ENCODE results near the gene RPS6KC1. TPM values are rescaled to one million over a fixed set of nuclear protein-coding genes. Genes with fewer than 3 reads are reported as not detected.

Gene RPS6KC1
- total RNA-seq, 1 donor from 2014 or later: 27.8 TPM

DNA sequence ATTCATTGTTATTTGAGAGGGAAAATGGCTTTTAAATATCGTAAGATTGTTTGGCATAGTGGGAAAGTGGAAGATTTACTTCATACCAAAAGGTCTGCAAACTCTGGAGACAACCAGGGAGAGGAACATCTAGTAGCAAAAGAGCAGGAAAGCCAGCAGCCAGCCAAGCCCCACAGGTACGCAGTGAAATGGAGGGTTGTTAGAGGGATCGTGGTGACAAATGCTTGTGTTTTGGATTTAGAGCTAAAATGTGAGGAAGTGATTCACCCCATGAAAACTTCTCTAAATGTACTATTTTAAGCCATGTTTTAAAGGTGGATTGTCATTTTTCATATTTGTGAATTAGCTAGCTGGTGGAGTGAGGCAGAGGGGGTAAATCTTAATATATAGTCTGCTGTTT is 69.3 kb downstream of the RPS6KC1 start:
- DNase-seq (ENCODE audit: low spot score, unreplicated experiment): no peak
- TF ChIP-seq, protein P1, sequence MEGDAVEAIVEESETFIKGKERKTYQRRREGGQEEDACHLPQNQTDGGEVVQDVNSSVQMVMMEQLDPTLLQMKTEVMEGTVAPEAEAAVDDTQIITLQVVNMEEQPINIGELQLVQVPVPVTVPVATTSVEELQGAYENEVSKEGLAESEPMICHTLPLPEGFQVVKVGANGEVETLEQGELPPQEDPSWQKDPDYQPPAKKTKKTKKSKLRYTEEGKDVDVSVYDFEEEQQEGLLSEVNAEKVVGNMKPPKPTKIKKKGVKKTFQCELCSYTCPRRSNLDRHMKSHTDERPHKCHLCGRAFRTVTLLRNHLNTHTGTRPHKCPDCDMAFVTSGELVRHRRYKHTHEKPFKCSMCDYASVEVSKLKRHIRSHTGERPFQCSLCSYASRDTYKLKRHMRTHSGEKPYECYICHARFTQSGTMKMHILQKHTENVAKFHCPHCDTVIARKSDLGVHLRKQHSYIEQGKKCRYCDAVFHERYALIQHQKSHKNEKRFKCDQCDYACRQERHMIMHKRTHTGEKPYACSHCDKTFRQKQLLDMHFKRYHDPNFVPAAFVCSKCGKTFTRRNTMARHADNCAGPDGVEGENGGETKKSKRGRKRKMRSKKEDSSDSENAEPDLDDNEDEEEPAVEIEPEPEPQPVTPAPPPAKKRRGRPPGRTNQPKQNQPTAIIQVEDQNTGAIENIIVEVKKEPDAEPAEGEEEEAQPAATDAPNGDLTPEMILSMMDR (IDR thresholded peaks at IDR 0.05; ENCODE audit: unreplicated experiment): no peak
- Mint-ChIP-seq H3K4me3 (ENCODE audit: low read depth) (no peak overlapping the region), H3K27ac (peak overlapping the region; percentile 79), H3K9me3 (ENCODE audit: low read depth) (peaks cover 2% of the 10 kb centered on the region), H3K36me3 (ENCODE audit: insufficient read depth) (peaks cover 2% of the 10 kb centered on the region), H3K27me3 (no peaks in the 10 kb centered on the region), H3K4me1 (ENCODE audit: low read depth) (peaks cover 19% of the 10 kb centered on the region)

DNA sequence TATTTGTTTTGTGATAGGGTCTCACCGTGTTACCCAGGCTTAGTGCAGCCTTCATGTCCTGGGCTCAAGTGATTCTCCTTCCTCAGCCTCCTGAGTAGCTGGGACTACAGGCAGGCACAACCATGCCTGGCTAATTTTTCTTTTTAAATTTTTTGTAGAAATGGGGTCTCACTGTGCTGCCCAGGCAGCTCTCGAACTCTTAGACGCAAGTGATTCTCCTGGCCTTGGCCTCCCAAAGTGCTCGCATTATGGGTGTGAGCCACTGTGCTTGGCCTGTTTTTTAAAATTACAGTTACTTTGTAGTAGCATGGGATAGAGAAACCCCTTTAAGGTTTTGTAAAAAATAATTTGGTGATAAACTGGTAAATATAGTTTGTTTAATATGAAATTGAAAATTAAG is 69.9 kb downstream of the RPS6KC1 start:
- Mint-ChIP-seq H3K27me3 (no peaks in the 10 kb centered on the region), H3K4me1 (ENCODE audit: low read depth) (peaks cover 19% of the 10 kb centered on the region), H3K27ac (no peak overlapping the region), H3K4me3 (ENCODE audit: low read depth) (no peak overlapping the region), H3K36me3 (ENCODE audit: insufficient read depth) (no peaks in the 10 kb centered on the region), H3K9me3 (ENCODE audit: low read depth) (no peaks in the 10 kb centered on the region)
- DNase-seq (ENCODE audit: low spot score, unreplicated experiment): no peak
- TF ChIP-seq, protein P1 (IDR thresholded peaks at IDR 0.05; ENCODE audit: unreplicated experiment): no peak

DNA sequence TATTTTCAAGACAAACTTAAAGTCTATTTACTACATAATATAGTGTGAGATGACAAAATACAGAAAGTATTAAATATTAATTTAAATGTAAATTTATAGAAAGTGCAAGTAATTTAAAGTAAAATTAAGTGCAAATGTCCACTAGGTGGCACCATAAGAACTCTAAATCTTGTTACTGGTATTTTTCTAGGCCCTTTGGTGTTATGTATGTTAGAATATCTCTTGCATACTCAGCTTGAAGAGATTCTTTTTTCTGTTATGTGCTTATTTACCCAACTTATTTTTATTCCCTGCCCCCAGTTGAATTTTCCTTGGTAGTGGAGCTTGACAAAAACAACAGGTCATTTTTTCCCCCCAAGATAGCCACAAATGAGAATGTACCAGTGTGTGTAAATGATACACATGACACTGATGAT is 71.5 kb downstream of the RPS6KC1 start:
- Mint-ChIP-seq H3K36me3 (ENCODE audit: insufficient read depth) (peaks cover under 1% of the 10 kb centered on the region), H3K27me3 (no peaks in the 10 kb centered on the region), H3K27ac (no peak overlapping the region), H3K4me1 (ENCODE audit: low read depth) (peaks cover 19% of the 10 kb centered on the region), H3K9me3 (ENCODE audit: low read depth) (no peaks in the 10 kb centered on the region), H3K4me3 (ENCODE audit: low read depth) (no peak overlapping the region)
- TF ChIP-seq, protein P1 (IDR thresholded peaks at IDR 0.05; ENCODE audit: unreplicated experiment): peak; percentile 85
- no peak for DNase-seq (ENCODE audit: low spot score, unreplicated experiment)

DNA sequence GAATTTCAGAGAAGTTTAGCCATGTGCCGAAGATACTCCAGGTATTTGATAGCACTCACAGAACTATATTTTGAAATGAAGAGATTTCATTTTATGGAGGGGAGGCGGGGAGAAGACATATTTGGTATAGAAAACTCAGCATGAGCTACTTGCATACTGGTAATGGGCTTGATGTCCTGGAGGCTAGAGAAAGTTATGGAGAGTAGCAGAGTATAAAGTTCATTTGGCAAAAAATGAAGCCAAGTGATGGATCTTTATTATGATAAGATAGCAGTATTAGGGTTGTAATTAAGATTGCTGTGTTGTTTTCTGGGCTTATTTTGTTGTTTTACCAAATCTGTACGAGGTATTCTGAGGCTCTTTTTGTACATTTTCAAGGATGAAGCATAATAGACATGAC is 72.0 kb downstream of the RPS6KC1 start:
- H3K36me3 Mint-ChIP-seq (ENCODE audit: insufficient read depth): peaks cover 2% of the 10 kb centered on the region
- no peaks in the 10 kb centered on the region for H3K27me3 Mint-ChIP-seq
- TF ChIP-seq, protein P1 (IDR thresholded peaks at IDR 0.05; ENCODE audit: unreplicated experiment): no peak
- DNase-seq (ENCODE audit: low spot score, unreplicated experiment): no peak
- H3K4me3 Mint-ChIP-seq (ENCODE audit: low read depth): no peak overlapping the region
- no peaks in the 10 kb centered on the region for H3K9me3 Mint-ChIP-seq (ENCODE audit: low read depth)
- peaks cover 19% of the 10 kb centered on the region for H3K4me1 Mint-ChIP-seq (ENCODE audit: low read depth)
- H3K27ac Mint-ChIP-seq: no peak overlapping the region

DNA sequence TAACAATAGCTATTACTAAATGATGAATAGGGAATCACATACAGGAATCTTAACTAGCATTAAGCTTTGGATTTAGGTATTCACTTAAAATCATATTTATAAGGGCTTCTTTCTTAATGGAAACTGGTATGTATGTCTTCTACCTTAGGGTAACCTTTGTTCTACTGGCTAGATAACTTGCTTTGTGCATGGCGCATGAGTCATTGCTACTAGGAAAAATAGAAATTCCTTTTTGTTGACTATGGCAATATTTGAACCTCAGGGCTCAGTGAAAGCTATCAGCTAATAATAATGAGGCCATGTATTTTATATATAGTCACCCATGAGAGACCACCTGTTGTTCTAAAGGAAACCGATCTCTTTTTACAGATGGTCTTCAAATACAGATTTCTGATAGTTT is 72.5 kb downstream of the RPS6KC1 start:
- TF ChIP-seq, protein P1 (IDR thresholded peaks at IDR 0.05; ENCODE audit: unreplicated experiment): no peak
- Mint-ChIP-seq H3K9me3 (ENCODE audit: low read depth) (no peaks in the 10 kb centered on the region), H3K27ac (no peak overlapping the region)

More for the DNA sequence above, 72.5 kb downstream of the RPS6KC1 start:
- no peak overlapping the region for H3K4me3 Mint-ChIP-seq (ENCODE audit: low read depth)
- H3K36me3 Mint-ChIP-seq (ENCODE audit: insufficient read depth): peaks cover 2% of the 10 kb centered on the region
- H3K4me1 Mint-ChIP-seq (ENCODE audit: low read depth): peaks cover 19% of the 10 kb centered on the region
- H3K27me3 Mint-ChIP-seq: no peaks in the 10 kb centered on the region
- DNase-seq (ENCODE audit: low spot score, unreplicated experiment): no peak

Data from progenitor cell of endocrine pancreas (in vitro differentiated cells).